Natural killer cell (primary cell): ENCODE results near the gene TK2. TPM values are rescaled to one million over a fixed set of nuclear protein-coding genes. Genes with fewer than 3 reads are reported as not detected.

ENCODE experiments used
- ATAC-seq, 3 donors: fragments of 150-1000 bp in 2 of 3; fragments of 200-7000 bp in 1 of 3; cut with Tn5 transposase; 1 replicate in 1 of 3; 2 replicates in 2 of 3; pipeline ENCODE4 v1.10.0; 2021; ENCODE audit warnings: mild to moderate bottlenecking in 2 of 3, moderate library complexity in 2 of 3
- DNase-seq, 2 donors: peaks; one replicate each; pipeline versions ENCODE4 v3.0.0 to v3.0.0-alpha.2; 2013 to 2021; ENCODE audit warnings: mixed read lengths in 1 of 2
- H3K27ac ChIP-seq: one replicate; pipeline ENCODE4 v1.5.1; 2013; ENCODE audit warnings: mild to moderate bottlenecking, low read length
- H3K27me3 ChIP-seq: one replicate; pipeline ENCODE4 v1.6.1; 2013; ENCODE audit warnings: low read length; ENCODE audit not compliant: control insufficient read depth, insufficient read depth
- H3K36me3 ChIP-seq: one replicate; pipeline ENCODE4 v1.6.1; 2013; ENCODE audit warnings: low read length; ENCODE audit not compliant: control insufficient read depth, insufficient read depth
- H3K4me1 ChIP-seq: one replicate; pipeline ENCODE4 v1.6.1; 2013; ENCODE audit warnings: low read length; ENCODE audit not compliant: control insufficient read depth, insufficient read depth
- H3K4me3 ChIP-seq: one replicate; pipeline ENCODE4 v1.5.1; 2013; ENCODE audit warnings: low read length
- H3K9me3 ChIP-seq: one replicate; pipeline ENCODE4 v1.6.1; 2013; ENCODE audit warnings: low read length; ENCODE audit not compliant: control insufficient read depth, insufficient read depth
- H3K27ac Mint-ChIP-seq, 2 donors: one replicate each; pipeline ENCODE4 v1.8.0; 2022; ENCODE audit warnings: mild to moderate bottlenecking in 2 of 2, mixed read lengths in 2 of 2, moderate library complexity in 1 of 2
- H3K27me3 Mint-ChIP-seq, 2 donors: one replicate each; pipeline ENCODE4 v1.8.0; 2022; ENCODE audit warnings: low read depth in 2 of 2, mixed read lengths in 2 of 2
- H3K36me3 Mint-ChIP-seq: one replicate; pipeline ENCODE4 v1.8.0; 2022; ENCODE audit warnings: mixed read lengths
- H3K4me1 Mint-ChIP-seq, 2 donors: one replicate each; pipeline ENCODE4 v1.8.0; 2022; ENCODE audit warnings: mixed read lengths in 2 of 2
- H3K4me3 Mint-ChIP-seq: one replicate; pipeline ENCODE4 v1.8.0; 2022; ENCODE audit warnings: mild to moderate bottlenecking, moderate library complexity, mixed read lengths
- H3K9me3 Mint-ChIP-seq, 2 donors: one replicate each; pipeline ENCODE4 v1.8.0; 2022; ENCODE audit warnings: mixed read lengths in 2 of 2
- WGBS: methylation state at CpG from one replicate; pipeline ENCODE4 v1.1.7; 2013; ENCODE audit warnings: missing lambda C conversion rate; ENCODE audit not compliant: insufficient coverage; 5-methylcytosine and 5-hydroxymethylcytosine counted together
- intact Hi-C: fragments of 100-400 bp; cut with micrococcal nuclease; formaldehyde crosslinking; loops from one replicate; pipeline ENCODE4 v1.14.2; 2022
- total RNA-seq, 4 donors: library from RNA; stranded (reverse); fragments of 120-200 nt in 1 of 4; gene quantifications; one replicate each; pipeline versions ENCODE4 v1.2.3 to v1.2.4, GENCODE V29; 2013 to 2022
- TF ChIP-seq, protein P1 (sequence below): fragments of 200-600 bp; IDR thresholded peaks from one replicate; pipeline ENCODE4 v1.8.0; 2022; ENCODE audit warnings: antibody characterized with exemption

Gene TK2
- total RNA-seq, 3 donors from 2014 or later (not counting 1 experiment from before 2014, with no cell fraction given): 18.8 to 25.8 (median 25.1) TPM

DNA sequence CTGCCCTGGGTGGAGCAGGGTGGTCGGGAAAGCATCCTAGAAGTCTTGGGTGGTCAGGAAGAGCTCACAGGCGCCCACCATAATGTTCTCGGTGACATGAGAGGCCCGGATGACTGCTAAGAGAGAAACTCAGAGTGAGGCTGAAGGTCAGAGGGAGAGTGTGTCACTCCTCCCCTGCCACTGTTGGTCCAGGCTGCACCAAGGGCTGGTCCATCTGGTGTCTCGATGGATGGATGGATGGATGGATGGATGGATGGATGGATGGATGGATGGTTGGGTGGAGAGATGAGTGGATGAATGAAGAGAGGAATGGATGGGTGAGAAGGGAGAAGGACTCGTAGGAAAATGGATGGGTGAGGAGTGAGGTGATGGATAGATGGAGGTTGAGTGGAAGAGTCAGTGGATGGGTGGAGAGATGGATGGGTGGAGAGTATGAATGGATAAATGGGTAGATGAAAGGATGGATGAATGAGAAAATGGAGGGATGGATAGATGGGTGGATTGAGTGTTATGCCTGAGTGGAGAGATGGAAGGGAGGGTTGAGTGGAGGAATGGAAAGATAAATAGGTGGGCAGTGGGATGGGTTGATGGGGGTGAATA is 79.9 kb downstream of the TK2 start:
- H3K36me3 Mint-ChIP-seq: no peaks in the 10 kb centered on the region
- Histone ChIP-seq H3K9me3 (no peaks in the 10 kb centered on the region), H3K36me3 (no peaks in the 10 kb centered on the region), H3K27me3 (peaks cover 2% of the 10 kb centered on the region), H3K27ac (no peak overlapping the region), H3K4me3 (no peak overlapping the region), H3K4me1 (peaks cover 14% of the 10 kb centered on the region)
- H3K27me3 Mint-ChIP-seq: peaks cover 5 to 13% of the 10 kb centered on the region in 2 donors
- no peak overlapping the region for H3K27ac Mint-ChIP-seq
- DNase-seq (no peak), ATAC-seq (no peak)
- intact Hi-C loops: no loop called here
- no peak overlapping the region for H3K4me3 Mint-ChIP-seq
- 86% methylated on average over 6 of the region's 6 CpGs for WGBS
- H3K9me3 Mint-ChIP-seq: peaks cover 0 to 3% of the 10 kb centered on the region in 2 donors
- peaks cover 15% of the 10 kb centered on the region in 2 donors for H3K4me1 Mint-ChIP-seq
- TF ChIP-seq, protein P1, sequence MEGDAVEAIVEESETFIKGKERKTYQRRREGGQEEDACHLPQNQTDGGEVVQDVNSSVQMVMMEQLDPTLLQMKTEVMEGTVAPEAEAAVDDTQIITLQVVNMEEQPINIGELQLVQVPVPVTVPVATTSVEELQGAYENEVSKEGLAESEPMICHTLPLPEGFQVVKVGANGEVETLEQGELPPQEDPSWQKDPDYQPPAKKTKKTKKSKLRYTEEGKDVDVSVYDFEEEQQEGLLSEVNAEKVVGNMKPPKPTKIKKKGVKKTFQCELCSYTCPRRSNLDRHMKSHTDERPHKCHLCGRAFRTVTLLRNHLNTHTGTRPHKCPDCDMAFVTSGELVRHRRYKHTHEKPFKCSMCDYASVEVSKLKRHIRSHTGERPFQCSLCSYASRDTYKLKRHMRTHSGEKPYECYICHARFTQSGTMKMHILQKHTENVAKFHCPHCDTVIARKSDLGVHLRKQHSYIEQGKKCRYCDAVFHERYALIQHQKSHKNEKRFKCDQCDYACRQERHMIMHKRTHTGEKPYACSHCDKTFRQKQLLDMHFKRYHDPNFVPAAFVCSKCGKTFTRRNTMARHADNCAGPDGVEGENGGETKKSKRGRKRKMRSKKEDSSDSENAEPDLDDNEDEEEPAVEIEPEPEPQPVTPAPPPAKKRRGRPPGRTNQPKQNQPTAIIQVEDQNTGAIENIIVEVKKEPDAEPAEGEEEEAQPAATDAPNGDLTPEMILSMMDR: no peak

DNA sequence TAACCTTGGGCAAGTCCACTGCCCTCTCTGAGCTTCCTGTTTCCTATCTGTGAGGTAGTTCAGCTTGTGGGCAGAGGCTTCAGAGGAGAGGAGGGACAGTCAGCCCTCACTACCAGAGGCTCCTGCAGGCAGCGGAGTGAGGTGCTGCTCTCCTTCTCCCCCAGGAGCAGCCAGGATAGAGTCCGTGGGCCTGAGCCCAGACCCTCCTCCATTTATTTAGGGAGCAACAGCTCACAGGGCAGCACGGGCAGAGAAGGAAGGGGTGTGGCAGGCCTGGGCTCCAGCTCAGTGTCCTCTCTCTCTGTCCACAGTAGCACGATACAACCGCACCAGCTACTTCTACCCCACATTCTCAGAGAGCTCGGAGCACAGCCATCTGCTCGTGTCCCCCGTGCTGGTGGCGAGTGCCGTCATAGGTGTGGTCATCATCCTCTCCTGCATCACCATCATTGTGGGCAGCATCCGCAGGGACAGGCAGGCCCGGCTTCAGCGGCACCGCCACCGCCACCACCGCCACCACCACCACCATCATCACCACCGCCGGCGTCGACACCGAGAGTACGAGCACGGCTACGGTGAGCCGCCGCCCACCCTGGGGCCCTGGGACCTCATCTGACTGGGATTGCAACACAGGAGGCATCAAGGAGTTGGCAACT is 80.5 kb downstream of the TK2 start:
- H3K9me3 Mint-ChIP-seq: peaks cover 0 to 3% of the 10 kb centered on the region in 2 donors
- peaks cover 2% of the 10 kb centered on the region for H3K27me3 ChIP-seq
- H3K27ac Mint-ChIP-seq: no peak overlapping the region
- H3K9me3 ChIP-seq: no peaks in the 10 kb centered on the region
- no peaks in the 10 kb centered on the region for H3K36me3 Mint-ChIP-seq
- intact Hi-C loops: no loop called here
- H3K27me3 Mint-ChIP-seq: peaks cover 10 to 16% of the 10 kb centered on the region in 2 donors
- H3K4me3 Mint-ChIP-seq: no peak overlapping the region
- H3K36me3 ChIP-seq: no peaks in the 10 kb centered on the region
- DNase-seq (no peak), ATAC-seq (no peak)
- 95% methylated on average over 24 of the region's 26 CpGs for WGBS
- H3K4me3 ChIP-seq: no peak overlapping the region
- no peak overlapping the region for H3K27ac ChIP-seq
- TF ChIP-seq, protein P1: no peak
- H3K4me1 Mint-ChIP-seq: peaks cover 8 to 9% of the 10 kb centered on the region in 2 donors
- peaks cover 9% of the 10 kb centered on the region for H3K4me1 ChIP-seq

DNA sequence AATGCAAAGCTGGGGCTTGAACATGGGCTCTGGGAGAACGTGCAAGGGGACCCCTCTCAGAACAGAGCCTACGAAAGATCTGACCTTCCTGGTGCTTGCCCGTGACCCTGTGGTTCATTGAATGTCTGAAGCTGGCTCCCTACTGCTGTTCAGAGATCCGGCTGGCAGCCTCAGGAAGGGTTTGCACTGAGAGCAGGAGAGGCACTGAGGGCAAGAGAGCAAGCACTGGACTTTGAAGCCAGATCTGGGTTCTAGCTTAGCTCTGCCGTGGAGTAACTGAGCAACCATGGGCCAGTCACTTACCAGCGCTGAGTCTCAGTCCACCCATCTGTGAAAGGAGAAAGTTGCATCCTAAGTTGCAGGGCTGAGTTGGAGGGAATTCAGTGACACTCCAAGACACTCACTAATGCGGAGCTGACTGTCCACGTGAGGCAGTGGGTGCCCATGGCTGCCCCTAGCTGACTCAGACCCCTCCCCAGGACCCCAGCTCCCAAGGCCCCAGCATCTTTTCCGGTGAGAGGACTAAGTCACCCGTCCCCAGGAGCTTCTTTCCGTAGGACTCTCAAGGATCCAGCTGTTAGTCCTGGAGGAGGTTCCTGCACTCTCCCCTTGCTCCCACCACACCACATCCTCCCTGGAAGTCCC is 81.5 kb downstream of the TK2 start:
- H3K27me3 ChIP-seq: peaks cover 2% of the 10 kb centered on the region
- no peaks in the 10 kb centered on the region for H3K9me3 ChIP-seq
- intact Hi-C loops: no loop called here
- Mint-ChIP-seq H3K36me3 (no peaks in the 10 kb centered on the region), H3K27ac (no peak overlapping the region), H3K27me3 (peaks cover 16 to 18% of the 10 kb centered on the region in 2 donors), H3K4me1 (no peaks in the 10 kb centered on the region), H3K4me3 (no peak overlapping the region), H3K9me3 (peaks cover 0 to 3% of the 10 kb centered on the region in 2 donors)
- DNase-seq (no peak), ATAC-seq (no peak)
- H3K4me1 ChIP-seq: no peaks in the 10 kb centered on the region
- no peak overlapping the region for H3K4me3 ChIP-seq
- TF ChIP-seq, protein P1: no peak
- H3K27ac ChIP-seq: no peak overlapping the region
- WGBS: 92% methylated on average over 11 of the region's 11 CpGs
- H3K36me3 ChIP-seq: no peaks in the 10 kb centered on the region
